Measurements from ENCODE around the gene ZNF283. TPM values are rescaled to one million over a fixed set of nuclear protein-coding genes. Genes with fewer than 3 reads are reported as not detected.
A peak's percentile ranks its signal among the peaks of the same experiment; 100 is the strongest.

Gene ZNF283
- total and polyA plus RNA-seq, 2 of the 13 experiments (the other 11 are each of a cell fraction or from before 2014, with no cell fraction given), result 2.0 to 11.1 TPM

DNA sequence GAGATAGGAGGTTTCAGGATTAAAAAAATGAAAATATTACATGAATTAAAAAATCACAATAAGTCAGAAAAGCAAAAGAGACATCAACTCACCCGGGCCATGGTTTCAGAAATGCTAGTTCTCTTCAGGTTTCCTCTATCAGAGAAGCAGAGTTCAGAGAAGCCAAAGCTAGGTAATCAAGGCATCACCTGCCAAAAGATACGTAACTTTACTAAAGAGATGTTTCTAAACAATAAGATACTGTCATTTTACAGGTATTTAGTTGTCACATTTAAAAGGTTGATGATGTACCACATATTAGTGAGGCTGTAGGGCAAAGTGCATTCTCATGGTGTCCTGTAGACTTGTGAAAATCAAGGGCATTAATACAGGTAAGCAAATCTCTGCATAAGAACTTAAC is 56.7 kb downstream of the ZNF283 start, which contains the start of gene ZNF404 (continued):
- TF ChIP-seq, protein P1, sequence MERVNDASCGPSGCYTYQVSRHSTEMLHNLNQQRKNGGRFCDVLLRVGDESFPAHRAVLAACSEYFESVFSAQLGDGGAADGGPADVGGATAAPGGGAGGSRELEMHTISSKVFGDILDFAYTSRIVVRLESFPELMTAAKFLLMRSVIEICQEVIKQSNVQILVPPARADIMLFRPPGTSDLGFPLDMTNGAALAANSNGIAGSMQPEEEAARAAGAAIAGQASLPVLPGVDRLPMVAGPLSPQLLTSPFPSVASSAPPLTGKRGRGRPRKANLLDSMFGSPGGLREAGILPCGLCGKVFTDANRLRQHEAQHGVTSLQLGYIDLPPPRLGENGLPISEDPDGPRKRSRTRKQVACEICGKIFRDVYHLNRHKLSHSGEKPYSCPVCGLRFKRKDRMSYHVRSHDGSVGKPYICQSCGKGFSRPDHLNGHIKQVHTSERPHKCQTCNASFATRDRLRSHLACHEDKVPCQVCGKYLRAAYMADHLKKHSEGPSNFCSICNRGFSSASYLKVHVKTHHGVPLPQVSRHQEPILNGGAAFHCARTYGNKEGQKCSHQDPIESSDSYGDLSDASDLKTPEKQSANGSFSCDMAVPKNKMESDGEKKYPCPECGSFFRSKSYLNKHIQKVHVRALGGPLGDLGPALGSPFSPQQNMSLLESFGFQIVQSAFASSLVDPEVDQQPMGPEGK (CRISPR knock-in tag; IDR thresholded peaks at IDR 0.05), result no peak
- TF ChIP-seq SIN3A (IDR thresholded peaks at IDR 0.05; ENCODE audit: borderline replicate concordance, low read depth, low read length) (no peak), CENPT (CRISPR knock-in tag; IDR thresholded peaks at IDR 0.05; ENCODE audit: low read depth) (no peak)

DNA sequence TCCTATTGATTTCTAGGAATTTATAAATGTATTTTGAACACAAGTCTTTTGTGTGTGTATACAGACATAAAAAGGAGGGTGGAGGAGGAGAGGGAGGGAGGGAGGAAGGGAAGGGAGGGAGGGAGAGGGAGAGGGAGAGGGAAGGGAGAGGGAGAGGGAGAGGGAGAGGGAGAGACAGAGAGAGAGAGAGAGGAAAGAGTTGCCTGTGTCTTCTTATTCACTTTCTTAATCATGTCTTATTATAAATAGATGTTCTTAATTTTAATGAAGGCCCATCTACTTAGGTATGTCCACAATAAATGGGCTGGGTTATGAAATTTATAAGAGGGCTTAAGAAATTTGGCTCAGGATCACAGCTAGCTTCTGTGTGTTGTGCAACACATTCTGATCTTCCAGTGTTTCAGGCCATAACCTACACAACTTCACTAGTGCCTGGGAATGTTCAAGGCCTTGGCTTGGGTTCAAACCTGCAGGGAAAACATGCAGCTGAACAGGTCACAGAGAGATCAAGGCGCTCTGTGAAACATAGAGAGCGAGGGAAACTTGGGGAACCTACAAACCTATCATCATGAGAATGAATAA is 68.7 kb downstream of the ZNF283 start:
- Histone ChIP-seq H3K4me3 (replicated peaks in 1 of 3; ENCODE audit: insufficient read depth in 1 of 3, low read depth in 2 of 3, low read length in 3 of 3) (no peak overlapping the region), H2AFZ (ENCODE audit: low read length) (no peak overlapping the region), H3K27ac (ENCODE audit: extremely low read length, insufficient read depth, low read length) (no peak overlapping the region), H3K9ac (ENCODE audit: insufficient read depth, low read depth, low read length) (no peak overlapping the region), H4K20me1 (ENCODE audit: insufficient read depth, low read length) (no peaks in the 10 kb centered on the region), H3K27me3 (ENCODE audit: control insufficient read depth in 1 of 2, insufficient read depth in 2 of 2, low read length in 2 of 2) (no peaks in the 10 kb centered on the region), H3K4me1 (ENCODE audit: insufficient read depth, low read length) (peaks cover 2% of the 10 kb centered on the region; the same call in 1 of the 2 replicates), H3K9me3 (ENCODE audit: low read length) (peaks cover 56% of the 10 kb centered on the region), H3K4me2 (ENCODE audit: low read depth, low read length) (no peak overlapping the region), H3K36me3 (replicated peaks in 1 of 2; ENCODE audit: control insufficient read depth in 1 of 2, insufficient read depth in 2 of 2, low read length in 2 of 2) (no peaks in the 10 kb centered on the region), H3K79me2 (ENCODE audit: insufficient read depth, low read length) (no peaks in the 10 kb centered on the region)
- POLR2A ChIA-PET, result no interaction called here
- intact Hi-C loops (cut with micrococcal nuclease; ENCODE audit: unreplicated experiment), result no loop called here
- no TSS peak for BruUV-seq (replicated peaks)
- in situ Hi-C loops (cut with HindIII; ENCODE audit: extremely low pct_ligation_motif_present, low pct_unique_long_range_greater_than_20kb), result no loop called here
- TF ChIP-seq MBD4 (IDR thresholded peaks at IDR 0.05; ENCODE audit: borderline replicate concordance, low read length) (no peak), PRPF4 (IDR thresholded peaks at IDR 0.05; ENCODE audit: low read depth, low read length, poor library complexity, severe bottlenecking) (no peak), NFIC (IDR thresholded peaks at IDR 0.05; ENCODE audit: low read length) (no peak), HNRNPK (IDR thresholded peaks at IDR 0.05; ENCODE audit: low read depth, low read length, poor library complexity, severe bottlenecking) (peak; percentile 90)
- TF ChIP-seq, protein P2, sequence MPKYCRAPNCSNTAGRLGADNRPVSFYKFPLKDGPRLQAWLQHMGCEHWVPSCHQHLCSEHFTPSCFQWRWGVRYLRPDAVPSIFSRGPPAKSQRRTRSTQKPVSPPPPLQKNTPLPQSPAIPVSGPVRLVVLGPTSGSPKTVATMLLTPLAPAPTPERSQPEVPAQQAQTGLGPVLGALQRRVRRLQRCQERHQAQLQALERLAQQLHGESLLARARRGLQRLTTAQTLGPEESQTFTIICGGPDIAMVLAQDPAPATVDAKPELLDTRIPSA (CRISPR knock-in tag; IDR thresholded peaks at IDR 0.05; ENCODE audit: borderline replicate concordance), result no peak
- TF ChIP-seq, protein P3, sequence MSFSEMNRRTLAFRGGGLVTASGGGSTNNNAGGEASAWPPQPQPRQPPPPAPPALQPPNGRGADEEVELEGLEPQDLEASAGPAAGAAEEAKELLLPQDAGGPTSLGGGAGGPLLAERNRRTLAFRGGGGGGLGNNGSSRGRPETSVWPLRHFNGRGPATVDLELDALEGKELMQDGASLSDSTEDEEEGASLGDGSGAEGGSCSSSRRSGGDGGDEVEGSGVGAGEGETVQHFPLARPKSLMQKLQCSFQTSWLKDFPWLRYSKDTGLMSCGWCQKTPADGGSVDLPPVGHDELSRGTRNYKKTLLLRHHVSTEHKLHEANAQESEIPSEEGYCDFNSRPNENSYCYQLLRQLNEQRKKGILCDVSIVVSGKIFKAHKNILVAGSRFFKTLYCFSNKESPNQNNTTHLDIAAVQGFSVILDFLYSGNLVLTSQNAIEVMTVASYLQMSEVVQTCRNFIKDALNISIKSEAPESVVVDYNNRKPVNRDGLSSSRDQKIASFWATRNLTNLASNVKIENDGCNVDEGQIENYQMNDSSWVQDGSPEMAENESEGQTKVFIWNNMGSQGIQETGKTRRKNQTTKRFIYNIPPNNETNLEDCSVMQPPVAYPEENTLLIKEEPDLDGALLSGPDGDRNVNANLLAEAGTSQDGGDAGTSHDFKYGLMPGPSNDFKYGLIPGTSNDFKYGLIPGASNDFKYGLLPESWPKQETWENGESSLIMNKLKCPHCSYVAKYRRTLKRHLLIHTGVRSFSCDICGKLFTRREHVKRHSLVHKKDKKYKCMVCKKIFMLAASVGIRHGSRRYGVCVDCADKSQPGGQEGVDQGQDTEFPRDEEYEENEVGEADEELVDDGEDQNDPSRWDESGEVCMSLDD (CRISPR knock-in tag; IDR thresholded peaks at IDR 0.05; ENCODE audit: borderline replicate concordance), result no peak
- FAIRE-seq (no peak), ATAC-seq (no peak), DNase-seq (ENCODE audit: low spot score) (no peak)
- CTCF ChIA-PET (ENCODE audit: low intra/inter-chr PET ratio, low total read pairs), result no interaction called here
- WGBS (ENCODE audit: low lambda C conversion rate), result 62% methylated on average over 2 of the region's 2 CpGs

Measured in HepG2 (cell line).